Measurements from ENCODE around the gene ATXN3L.

Gene ATXN3L

DNA sequence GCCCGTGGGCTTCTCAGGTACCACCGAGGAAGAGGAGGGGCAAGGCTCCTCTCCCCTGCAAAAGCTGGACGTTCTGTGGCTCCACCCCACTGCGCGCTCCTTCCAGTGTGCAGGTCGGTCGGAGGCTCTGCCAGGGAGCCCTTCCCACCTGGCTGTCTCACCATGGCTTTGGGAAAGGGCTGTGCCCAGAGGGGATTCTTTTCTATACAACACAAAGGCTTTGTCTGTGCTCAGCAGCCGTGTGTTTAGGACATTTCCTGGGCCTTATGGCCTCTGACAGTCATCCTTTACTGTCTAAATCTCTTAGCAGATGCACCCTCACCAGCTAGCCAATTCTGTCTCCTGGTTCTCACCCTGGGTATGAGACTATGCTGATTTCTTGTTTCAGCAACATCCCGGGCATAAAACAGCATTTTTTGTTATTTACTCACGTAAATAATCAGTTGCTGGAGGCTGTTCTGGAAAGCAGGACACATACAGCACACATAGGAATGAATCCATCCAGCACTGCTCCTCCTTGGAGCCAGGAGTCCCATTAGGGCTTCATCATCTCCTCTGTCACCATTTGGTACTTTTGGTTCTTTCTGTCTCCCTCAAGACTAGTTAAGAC lies 20.4 kb upstream of the ATXN3L start:
- peaks cover 2 to 6% of the 10 kb centered on the region in 2 donors for H3K4me1 ChIP-seq (ENCODE audit: control insufficient read depth in 2 of 2, insufficient read depth in 1 of 2, low read depth in 1 of 2, low read length in 2 of 2)
- no peak overlapping the region for H2BK15ac ChIP-seq (ENCODE audit: low read length)
- DNase-seq (ENCODE audit: low spot score), result no peak
- no peak overlapping the region for H2AK5ac ChIP-seq (ENCODE audit: low read depth, low read length)
- H3K9me3 ChIP-seq (replicated peaks in 1 of 2; ENCODE audit: control insufficient read depth in 2 of 2, insufficient read depth in 1 of 2, low read depth in 1 of 2, low read length in 2 of 2), result no peaks in the 10 kb centered on the region
- H3K27ac ChIP-seq (replicated peaks; ENCODE audit: low read length), result no peak overlapping the region
- H3K79me1 ChIP-seq (ENCODE audit: low read depth, low read length), result no peaks in the 10 kb centered on the region
- H2BK12ac ChIP-seq (ENCODE audit: low read length), result no peak overlapping the region
- peak overlapping the region; percentile 41 for H2AFZ ChIP-seq (ENCODE audit: low read length)
- H3K4me2 ChIP-seq (ENCODE audit: insufficient read depth, low read length, poor library complexity, severe bottlenecking), result no peak overlapping the region
- no CpG with 5 or more reads among the region's 10 CpGs for WGBS, 2 donors (ENCODE audit: extremely low coverage in 2 of 2, insufficient read length in 2 of 2, insufficient replicate concordance in 1 of 2)
- H4K91ac ChIP-seq (ENCODE audit: low read depth, low read length, poor library complexity), result no peak overlapping the region
- H3K4ac ChIP-seq (ENCODE audit: low read length), result no peak overlapping the region
- no peak overlapping the region for H4K8ac ChIP-seq (ENCODE audit: low read depth, low read length)
- no peaks in the 10 kb centered on the region for H3K36me3 ChIP-seq (replicated peaks in 1 of 2; ENCODE audit: control insufficient read depth in 2 of 2, insufficient read depth in 2 of 2, low read length in 2 of 2)
- H3K4me3 ChIP-seq (ENCODE audit: low read length in 2 of 2), result no peak overlapping the region
- H2BK120ac ChIP-seq (ENCODE audit: low read depth, low read length), result no peak overlapping the region
- H3K27me3 ChIP-seq (ENCODE audit: control insufficient read depth in 3 of 3, insufficient read depth in 3 of 3, low read depth in 1 of 3, low read length in 3 of 3), result no peaks in the 10 kb centered on the region
- no peak overlapping the region for H3K14ac ChIP-seq (ENCODE audit: low read length)
- no peak overlapping the region for H3K9ac ChIP-seq (ENCODE audit: low read depth, low read length, poor library complexity)
- H3K23ac ChIP-seq (ENCODE audit: low read depth, low read length, poor library complexity), result no peak overlapping the region
- H3K18ac ChIP-seq (ENCODE audit: low read length), result no peak overlapping the region
- no peak overlapping the region for H2BK5ac ChIP-seq (ENCODE audit: low read length)

DNA sequence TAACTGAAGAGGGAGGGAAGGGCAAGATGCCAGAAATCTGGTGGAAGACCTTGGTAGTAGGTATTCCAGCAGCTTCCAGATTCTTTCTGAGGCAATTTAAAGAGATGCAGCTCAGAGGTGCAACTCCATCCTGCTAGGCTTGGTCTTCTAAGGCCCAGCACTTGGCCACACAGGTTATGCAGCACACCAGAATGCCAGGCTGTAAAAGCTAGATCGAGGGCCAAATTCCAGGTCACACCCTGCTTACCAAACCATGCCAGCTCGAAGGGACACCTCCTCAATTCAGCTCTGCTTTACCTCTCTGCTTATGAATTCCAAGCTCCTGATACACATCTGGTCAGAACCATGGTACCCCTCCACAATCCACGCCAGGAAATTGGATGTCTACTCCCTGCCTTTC lies 19.8 kb upstream of the ATXN3L start:
- Histone ChIP-seq H3K27me3 (ENCODE audit: control insufficient read depth in 3 of 3, insufficient read depth in 3 of 3, low read depth in 1 of 3, low read length in 3 of 3) (no peaks in the 10 kb centered on the region), H4K8ac (ENCODE audit: low read depth, low read length) (no peak overlapping the region), H3K4me1 (ENCODE audit: control insufficient read depth in 2 of 2, insufficient read depth in 1 of 2, low read depth in 1 of 2, low read length in 2 of 2) (peaks cover 2 to 6% of the 10 kb centered on the region in 2 donors), H3K23ac (ENCODE audit: low read depth, low read length, poor library complexity) (no peak overlapping the region), H2AFZ (ENCODE audit: low read length) (no peak overlapping the region), H3K14ac (ENCODE audit: low read length) (no peak overlapping the region), H3K36me3 (replicated peaks in 1 of 2; ENCODE audit: control insufficient read depth in 2 of 2, insufficient read depth in 2 of 2, low read length in 2 of 2) (no peaks in the 10 kb centered on the region), H3K18ac (ENCODE audit: low read length) (no peak overlapping the region), H2BK12ac (ENCODE audit: low read length) (no peak overlapping the region), H3K4ac (ENCODE audit: low read length) (no peak overlapping the region), H3K27ac (replicated peaks; ENCODE audit: low read length) (no peak overlapping the region), H3K9ac (ENCODE audit: low read depth, low read length, poor library complexity) (no peak overlapping the region), H2BK5ac (ENCODE audit: low read length) (no peak overlapping the region), H3K4me2 (ENCODE audit: insufficient read depth, low read length, poor library complexity, severe bottlenecking) (no peak overlapping the region), H2BK120ac (ENCODE audit: low read depth, low read length) (no peak overlapping the region), H2BK15ac (ENCODE audit: low read length) (no peak overlapping the region), H2AK5ac (ENCODE audit: low read depth, low read length) (no peak overlapping the region), H4K91ac (ENCODE audit: low read depth, low read length, poor library complexity) (no peak overlapping the region), H3K4me3 (ENCODE audit: low read length in 2 of 2) (no peak overlapping the region), H3K79me1 (ENCODE audit: low read depth, low read length) (no peaks in the 10 kb centered on the region), H3K9me3 (replicated peaks in 1 of 2; ENCODE audit: control insufficient read depth in 2 of 2, insufficient read depth in 1 of 2, low read depth in 1 of 2, low read length in 2 of 2) (no peaks in the 10 kb centered on the region)
- WGBS, 2 donors (ENCODE audit: extremely low coverage in 2 of 2, insufficient read length in 2 of 2, insufficient replicate concordance in 1 of 2), result no CpG with 5 or more reads among the region's 3 CpGs
- no peak for DNase-seq (ENCODE audit: low spot score)

DNA sequence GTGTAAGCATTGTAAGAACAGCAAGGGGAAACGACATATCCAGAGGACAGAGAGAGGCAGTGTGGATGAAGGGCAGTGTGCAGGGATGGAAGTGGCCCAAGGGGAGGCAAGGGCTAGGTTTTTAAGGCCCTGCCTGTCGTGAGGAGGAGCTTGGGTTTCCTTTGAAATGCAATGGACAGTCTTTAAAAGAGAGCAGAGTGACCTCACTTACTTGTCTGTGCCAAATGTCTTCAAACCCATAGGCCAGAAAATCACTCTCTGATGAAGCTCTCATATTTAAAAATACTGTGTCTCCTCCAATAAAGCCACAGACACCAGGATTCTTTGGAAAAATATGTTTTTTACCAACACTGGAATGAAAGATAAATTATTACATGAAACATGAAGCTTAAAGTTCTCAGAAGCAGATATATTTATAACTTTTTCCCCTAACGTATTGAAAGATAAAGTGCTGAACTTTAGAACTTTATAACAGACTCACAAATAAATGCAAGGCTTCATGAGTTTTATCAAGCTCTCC lies 19.2 kb upstream of the ATXN3L start:
- Histone ChIP-seq H3K23ac (ENCODE audit: low read depth, low read length, poor library complexity) (no peak overlapping the region), H3K27me3 (ENCODE audit: control insufficient read depth in 3 of 3, insufficient read depth in 3 of 3, low read depth in 1 of 3, low read length in 3 of 3) (no peaks in the 10 kb centered on the region), H3K36me3 (replicated peaks in 1 of 2; ENCODE audit: control insufficient read depth in 2 of 2, insufficient read depth in 2 of 2, low read length in 2 of 2) (no peaks in the 10 kb centered on the region), H2AK5ac (ENCODE audit: low read depth, low read length) (no peak overlapping the region), H2BK12ac (ENCODE audit: low read length) (no peak overlapping the region), H3K4me2 (ENCODE audit: insufficient read depth, low read length, poor library complexity, severe bottlenecking) (no peak overlapping the region), H3K4me1 (ENCODE audit: control insufficient read depth in 2 of 2, insufficient read depth in 1 of 2, low read depth in 1 of 2, low read length in 2 of 2) (peaks cover 2 to 6% of the 10 kb centered on the region in 2 donors), H3K79me1 (ENCODE audit: low read depth, low read length) (no peaks in the 10 kb centered on the region), H3K4me3 (ENCODE audit: low read length in 2 of 2) (no peak overlapping the region), H4K8ac (ENCODE audit: low read depth, low read length) (no peak overlapping the region), H3K4ac (ENCODE audit: low read length) (no peak overlapping the region), H3K14ac (ENCODE audit: low read length) (no peak overlapping the region), H2BK120ac (ENCODE audit: low read depth, low read length) (no peak overlapping the region), H3K18ac (ENCODE audit: low read length) (no peak overlapping the region), H3K9ac (ENCODE audit: low read depth, low read length, poor library complexity) (no peak overlapping the region), H3K27ac (replicated peaks; ENCODE audit: low read length) (no peak overlapping the region), H4K91ac (ENCODE audit: low read depth, low read length, poor library complexity) (no peak overlapping the region), H2AFZ (ENCODE audit: low read length) (no peak overlapping the region), H3K9me3 (replicated peaks in 1 of 2; ENCODE audit: control insufficient read depth in 2 of 2, insufficient read depth in 1 of 2, low read depth in 1 of 2, low read length in 2 of 2) (no peaks in the 10 kb centered on the region), H2BK5ac (ENCODE audit: low read length) (no peak overlapping the region), H2BK15ac (ENCODE audit: low read length) (no peak overlapping the region)
- DNase-seq (ENCODE audit: low spot score), result no peak
- WGBS, 2 donors (ENCODE audit: extremely low coverage in 2 of 2, insufficient read length in 2 of 2, insufficient replicate concordance in 1 of 2), result no CpG with 5 or more reads among the region's 3 CpGs

DNA sequence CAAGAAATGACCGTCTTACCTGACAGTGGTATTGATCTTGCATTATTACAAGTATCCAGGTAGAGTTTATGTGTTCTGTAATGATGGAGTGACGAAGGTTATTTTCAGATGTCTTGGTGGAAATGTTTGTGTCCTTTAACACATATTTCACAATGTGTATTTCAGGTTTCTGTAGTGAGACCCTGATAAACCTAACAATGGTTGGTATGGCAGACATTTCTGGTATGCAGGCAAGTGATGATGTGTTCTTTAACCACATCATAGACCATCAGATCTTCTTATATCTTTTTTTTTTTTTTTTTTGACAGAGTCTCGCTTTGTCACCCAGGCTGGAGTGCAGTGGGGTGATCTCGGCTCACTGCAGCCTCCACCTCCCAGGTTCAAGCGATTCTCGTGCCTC lies 14.6 kb upstream of the ATXN3L start:
- no peak overlapping the region for H2BK5ac ChIP-seq (ENCODE audit: low read length)
- H4K8ac ChIP-seq (ENCODE audit: low read depth, low read length), result no peak overlapping the region
- no peak overlapping the region for H3K18ac ChIP-seq (ENCODE audit: low read length)
- H4K91ac ChIP-seq (ENCODE audit: low read depth, low read length, poor library complexity), result no peak overlapping the region
- H3K4me3 ChIP-seq (ENCODE audit: low read length in 2 of 2), result no peak overlapping the region
- no peak overlapping the region for H3K9ac ChIP-seq (ENCODE audit: low read depth, low read length, poor library complexity)
- H3K4ac ChIP-seq (ENCODE audit: low read length), result no peak overlapping the region
- WGBS, 2 donors (ENCODE audit: extremely low coverage in 2 of 2, insufficient read length in 2 of 2, insufficient replicate concordance in 1 of 2), result no CpG with 5 or more reads among the region's 6 CpGs
- no peak overlapping the region for H2AFZ ChIP-seq (ENCODE audit: low read length)
- no peak overlapping the region for H3K23ac ChIP-seq (ENCODE audit: low read depth, low read length, poor library complexity)
- no peaks in the 10 kb centered on the region for H3K36me3 ChIP-seq (replicated peaks in 1 of 2; ENCODE audit: control insufficient read depth in 2 of 2, insufficient read depth in 2 of 2, low read length in 2 of 2)
- no peak overlapping the region for H2AK5ac ChIP-seq (ENCODE audit: low read depth, low read length)
- H3K27me3 ChIP-seq (ENCODE audit: control insufficient read depth in 3 of 3, insufficient read depth in 3 of 3, low read depth in 1 of 3, low read length in 3 of 3), result no peaks in the 10 kb centered on the region
- no peaks in the 10 kb centered on the region for H3K9me3 ChIP-seq (replicated peaks in 1 of 2; ENCODE audit: control insufficient read depth in 2 of 2, insufficient read depth in 1 of 2, low read depth in 1 of 2, low read length in 2 of 2)
- no peak overlapping the region for H2BK12ac ChIP-seq (ENCODE audit: low read length)
- no peak overlapping the region for H3K4me2 ChIP-seq (ENCODE audit: insufficient read depth, low read length, poor library complexity, severe bottlenecking)
- no peak overlapping the region for H2BK120ac ChIP-seq (ENCODE audit: low read depth, low read length)
- H3K27ac ChIP-seq (replicated peaks; ENCODE audit: low read length), result no peak overlapping the region
- H3K79me1 ChIP-seq (ENCODE audit: low read depth, low read length), result no peaks in the 10 kb centered on the region
- H3K4me1 ChIP-seq (ENCODE audit: control insufficient read depth in 2 of 2, insufficient read depth in 1 of 2, low read depth in 1 of 2, low read length in 2 of 2), result no peaks in the 10 kb centered on the region
- H2BK15ac ChIP-seq (ENCODE audit: low read length), result no peak overlapping the region
- DNase-seq (ENCODE audit: low spot score), result no peak
- no peak overlapping the region for H3K14ac ChIP-seq (ENCODE audit: low read length)

All from neuronal stem cell (in vitro differentiated cells).